ENCODE data around the gene HJV.

Gene HJV

GRCh38 chr1:145977486-145978470 lies 43.8 kb downstream of the HJV start:
- DNase-seq (ENCODE audit: low read depth): no peak

GRCh38 chr1:145977016-145977415 lies 44.5 kb downstream of the HJV start:
- no peak for DNase-seq (ENCODE audit: low read depth)

DNA sequence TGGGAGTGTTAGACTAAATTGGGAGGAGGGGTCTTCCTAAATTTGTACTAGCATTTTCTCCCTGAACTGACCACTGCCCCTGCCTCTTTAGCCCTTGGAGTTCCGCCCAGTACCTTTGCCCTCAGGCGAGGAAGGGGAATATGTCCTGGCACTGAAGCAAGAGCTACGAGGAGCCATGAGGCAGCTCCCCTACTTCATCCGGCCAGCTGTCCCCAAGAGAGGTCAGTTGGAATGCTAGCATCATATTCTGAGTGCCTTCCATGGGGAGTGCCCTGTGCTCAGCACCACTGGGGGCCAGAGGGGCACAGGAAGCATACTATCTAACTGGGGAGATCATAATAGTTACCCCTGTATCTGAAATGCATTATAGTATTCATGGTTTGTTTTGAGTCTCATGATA lies 46.3 kb downstream of the HJV start:
- DNase-seq (ENCODE audit: low read depth): no peak

DNA sequence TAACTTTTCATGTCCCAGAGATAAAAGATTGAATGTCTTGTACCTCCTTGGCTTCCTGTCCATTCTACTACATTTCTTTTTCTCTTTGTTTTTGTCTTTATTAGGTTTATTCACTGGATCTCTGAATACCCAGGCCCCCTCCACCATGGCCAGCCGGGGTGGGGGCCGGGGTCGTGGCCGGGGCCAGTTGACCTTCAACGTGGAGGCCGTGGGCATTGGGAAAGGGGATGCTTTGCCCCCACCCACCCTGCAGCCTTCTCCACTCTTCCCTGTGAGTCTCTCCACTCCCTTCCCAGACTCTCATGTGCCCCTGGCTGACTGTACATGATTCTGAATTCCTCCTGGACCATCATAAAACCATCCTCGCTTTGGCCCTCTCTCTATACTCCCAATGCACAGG lies 46.8 kb downstream of the HJV start:
- no peak for DNase-seq (ENCODE audit: low read depth)

DNA sequence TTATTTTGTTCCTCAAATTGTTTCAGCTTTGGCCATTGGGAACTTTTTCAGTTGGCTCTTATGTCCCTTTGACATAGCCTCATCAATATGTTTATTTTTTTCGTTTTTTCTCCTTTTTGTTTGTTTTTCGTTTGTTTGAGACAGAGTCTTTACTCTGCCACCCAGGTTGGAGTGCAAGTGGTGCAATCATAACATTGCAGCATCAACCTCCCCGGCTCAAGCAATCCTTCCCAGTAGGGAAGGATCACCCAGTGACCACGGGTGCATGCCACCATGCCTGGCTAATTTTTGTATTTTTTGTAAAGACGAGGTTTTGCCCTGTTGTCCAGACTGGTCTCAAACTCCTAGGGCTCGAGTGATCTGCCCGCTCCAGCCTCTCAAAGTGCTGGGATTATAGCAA lies 49.0 kb downstream of the HJV start:
- DNase-seq (ENCODE audit: low read depth): no peak

Data from HS-27A (cell line).